GM19328 (cell line): ENCODE results near the gene P3H1.

ENCODE experiments used
- ATAC-seq: cut with Tn5 transposase; IDR thresholded peaks from one replicate; pipeline ENCODE4 v1.9.1; 2021; ENCODE audit warnings: mild to moderate bottlenecking, moderate library complexity; ENCODE audit not compliant: unreplicated experiment

The P3H1 gene

DNA sequence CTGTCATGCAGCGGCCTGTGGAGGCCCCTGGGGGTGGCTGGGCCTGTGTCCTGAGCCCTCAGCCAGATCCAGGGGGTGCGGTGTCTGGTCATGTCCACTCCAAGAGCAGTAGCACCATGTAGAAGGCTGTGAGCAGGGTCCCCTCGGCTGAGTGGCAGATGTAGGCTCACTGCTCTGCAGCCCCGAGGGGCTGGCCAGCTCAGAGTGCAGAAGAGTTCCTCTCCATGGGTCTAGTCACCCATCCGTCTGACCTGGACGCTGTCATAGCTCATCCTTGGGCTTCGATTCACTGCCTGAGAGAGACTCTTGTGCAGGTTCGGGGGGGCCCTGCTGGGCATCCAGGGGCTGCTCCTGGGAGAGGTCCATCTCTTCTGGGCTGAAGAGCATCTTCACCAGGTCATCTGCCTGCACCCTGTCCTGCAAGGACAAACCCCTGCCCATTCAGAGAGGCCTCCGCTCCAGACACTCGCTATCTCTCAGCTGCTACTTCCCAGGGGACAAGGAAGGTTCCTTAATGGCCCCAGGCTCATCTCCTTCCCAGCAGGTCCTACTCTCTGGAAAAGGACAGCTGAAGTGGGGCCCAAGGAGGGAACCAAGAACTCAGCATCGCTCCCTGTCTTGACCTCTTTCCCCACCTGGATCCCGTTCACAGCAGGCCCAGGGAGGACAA lies 20.3 kb downstream of the P3H1 start:
- ATAC-seq, result no peak

DNA sequence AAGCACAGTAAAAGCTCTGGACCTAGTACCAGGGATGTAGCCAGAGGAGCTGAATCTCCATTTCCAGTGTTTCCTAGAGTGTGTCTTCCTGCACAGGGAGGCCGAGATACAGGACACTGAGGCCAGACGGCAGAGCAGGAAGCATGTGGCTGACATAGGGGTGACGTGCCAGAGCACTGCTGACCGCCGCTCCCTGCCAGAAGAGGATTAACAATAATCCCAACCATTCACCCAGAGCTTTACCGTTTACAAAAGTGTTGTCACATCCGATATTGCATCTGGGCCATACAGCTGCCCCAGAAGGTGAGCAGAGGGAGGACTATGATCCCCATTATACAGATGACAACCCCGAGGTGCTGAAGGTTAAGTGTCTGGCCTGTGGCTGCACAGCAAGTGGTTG lies 21.0 kb downstream of the P3H1 start:
- ATAC-seq, result no peak

DNA sequence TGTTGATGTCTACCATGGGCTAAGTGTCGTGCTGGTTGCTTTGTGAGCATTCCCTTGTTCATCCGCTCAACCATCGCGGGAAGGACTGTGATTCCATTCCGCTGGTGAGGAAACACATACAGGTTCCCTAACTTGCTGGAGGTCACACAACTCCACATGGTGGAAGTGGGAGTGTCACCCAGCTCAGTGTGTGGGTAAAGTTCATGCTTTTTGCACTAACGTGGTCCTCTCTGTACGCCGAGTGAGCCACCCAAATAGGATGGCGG lies 22.7 kb downstream of the P3H1 start:
- ATAC-seq, result no peak

DNA sequence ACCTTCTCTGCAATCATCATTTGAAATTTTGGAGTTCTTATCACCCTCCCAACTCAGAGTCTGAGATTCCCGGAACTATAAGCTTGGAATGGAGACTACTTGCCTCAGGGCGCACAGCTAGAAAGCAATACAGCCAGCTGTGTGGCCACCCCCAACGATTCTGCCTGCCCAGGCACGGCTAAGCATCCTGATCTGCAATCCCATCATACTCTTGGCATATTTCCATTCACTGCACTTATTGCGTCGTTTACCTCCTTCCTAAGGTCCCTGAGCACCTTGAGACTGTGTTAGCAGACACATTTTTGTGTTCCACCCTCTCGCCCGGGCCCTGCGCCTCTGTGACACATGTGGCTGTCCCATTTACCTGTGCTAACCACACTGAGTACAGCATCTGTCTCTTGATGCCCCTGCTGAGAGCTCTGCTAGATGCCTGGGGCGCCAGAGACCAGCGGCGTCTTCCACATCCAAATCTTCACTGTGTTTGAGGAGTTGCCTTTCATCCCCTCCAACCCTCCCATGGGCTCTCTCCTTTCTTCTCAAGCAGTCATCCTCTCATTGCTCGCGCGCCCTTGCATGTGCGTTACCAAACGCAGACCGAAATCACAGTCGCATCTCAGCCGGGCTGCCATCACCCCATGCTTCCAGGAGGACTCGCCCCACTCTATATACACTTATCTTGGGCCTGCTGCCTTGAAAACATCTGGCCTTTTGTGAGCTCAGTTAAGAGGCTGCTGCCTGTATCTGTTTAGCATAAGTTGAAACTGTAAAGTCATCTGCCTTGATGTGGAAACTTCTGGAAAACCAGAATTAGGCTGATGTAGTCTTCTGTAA lies 23.3 kb downstream of the P3H1 start:
- ATAC-seq, result no peak

DNA sequence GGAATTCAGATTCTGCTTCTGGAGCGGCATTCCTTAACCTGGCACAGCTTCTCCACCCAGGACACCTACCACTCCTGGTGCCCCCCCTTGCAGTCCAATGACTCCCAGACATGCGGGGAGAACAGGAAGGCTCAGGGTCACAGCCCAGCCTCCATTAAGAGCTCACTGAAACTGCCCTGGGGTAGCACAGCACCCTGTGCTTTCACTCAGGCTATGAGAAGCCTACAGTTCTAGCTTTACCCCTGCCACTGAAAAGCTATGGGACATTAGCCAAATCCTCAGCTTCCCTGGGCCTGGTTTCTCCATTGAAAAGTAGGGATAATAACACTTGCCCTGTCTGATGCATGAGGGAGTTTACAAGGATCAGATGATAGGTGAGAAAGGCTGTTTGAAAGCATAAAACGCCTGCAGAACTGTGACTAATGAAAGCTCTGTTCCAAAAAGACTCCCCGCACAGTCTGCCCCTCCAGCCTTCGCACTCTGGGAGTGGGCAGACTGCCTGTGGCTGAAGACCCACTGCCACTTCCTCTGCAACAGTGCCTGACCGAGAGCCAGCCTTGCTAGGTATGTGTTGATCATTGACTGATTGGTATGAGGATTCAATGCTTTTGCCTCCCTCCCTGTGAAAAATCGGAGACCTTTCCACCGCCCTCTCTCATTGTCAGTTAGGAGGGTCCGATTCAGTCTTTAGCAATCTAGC lies 24.1 kb downstream of the P3H1 start:
- no peak for ATAC-seq

DNA sequence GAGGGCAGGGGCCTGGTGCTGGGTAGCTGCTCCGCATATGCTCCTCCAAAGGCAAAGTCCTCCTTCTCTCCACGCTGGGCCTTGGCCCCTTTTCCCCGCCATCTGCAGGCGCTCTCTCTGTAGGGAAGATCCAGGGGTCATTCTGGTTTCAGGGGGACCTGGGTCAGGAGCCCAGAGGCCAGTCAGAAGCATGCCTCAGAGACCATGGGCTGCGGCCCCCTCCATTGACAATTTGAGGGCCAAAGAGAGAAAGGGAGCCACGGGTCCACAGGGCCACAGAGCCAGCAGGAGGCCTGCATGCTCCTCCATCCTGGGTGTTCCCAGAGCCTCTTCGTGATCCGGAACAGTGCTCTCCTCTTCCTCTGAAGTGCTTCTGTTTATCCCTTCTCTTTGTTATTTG lies 24.7 kb downstream of the P3H1 start:
- no peak for ATAC-seq

DNA sequence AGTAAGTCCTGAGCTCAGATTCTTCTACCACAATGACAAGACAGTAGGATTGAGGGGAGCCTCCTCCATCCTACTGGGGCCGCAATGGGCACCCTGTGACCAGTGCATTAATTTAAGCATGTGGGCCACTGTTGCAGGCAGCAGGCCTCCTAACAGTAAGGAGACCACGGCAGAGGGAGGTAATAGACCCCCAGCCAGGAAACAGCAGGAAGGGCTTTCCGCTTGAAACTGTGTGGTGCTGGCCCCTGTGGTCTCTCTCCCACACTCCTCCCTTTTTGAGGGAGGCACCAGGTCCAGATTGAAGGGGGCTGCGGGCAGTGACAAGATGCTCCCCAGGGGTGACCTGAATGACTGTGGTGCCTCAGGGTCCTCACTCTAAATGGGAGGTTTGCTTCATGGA lies 25.1 kb downstream of the P3H1 start:
- no peak for ATAC-seq

DNA sequence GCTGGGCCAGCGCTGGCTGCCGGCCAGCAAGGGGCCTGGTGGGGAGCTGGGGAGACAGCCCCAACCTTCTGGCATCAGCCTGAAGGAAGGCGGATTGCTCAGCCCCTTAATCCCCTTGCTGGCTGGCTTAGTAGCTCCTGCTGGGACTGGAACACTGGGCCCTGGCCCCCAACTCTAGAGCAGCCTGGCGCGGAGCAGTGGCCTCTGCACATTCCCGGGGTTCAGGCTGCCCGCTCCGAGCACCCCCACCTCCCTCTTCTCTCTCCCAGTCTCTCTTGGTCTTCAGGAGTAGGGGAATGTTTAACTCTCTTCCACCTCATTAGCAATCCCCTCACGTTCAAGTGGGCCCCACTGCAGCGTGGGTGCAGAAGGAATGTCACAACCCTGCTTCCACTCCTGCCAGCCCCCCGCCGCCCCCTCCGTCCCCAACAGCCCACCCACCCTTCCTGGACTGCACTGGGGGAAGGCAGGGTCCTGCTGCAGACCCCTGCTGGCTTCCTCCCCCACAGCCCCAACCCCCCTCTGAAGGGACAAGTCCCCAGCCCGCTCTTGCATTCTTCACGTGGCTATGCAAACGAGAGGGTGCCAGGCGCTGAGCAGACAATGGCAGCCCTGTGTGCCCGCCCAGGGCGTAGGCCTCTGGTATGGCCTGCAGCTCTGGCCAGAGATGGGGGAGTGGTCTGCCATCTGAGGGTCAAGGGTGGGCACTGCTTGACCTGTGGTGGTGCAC lies 25.8 kb downstream of the P3H1 start:
- ATAC-seq, result no peak

DNA sequence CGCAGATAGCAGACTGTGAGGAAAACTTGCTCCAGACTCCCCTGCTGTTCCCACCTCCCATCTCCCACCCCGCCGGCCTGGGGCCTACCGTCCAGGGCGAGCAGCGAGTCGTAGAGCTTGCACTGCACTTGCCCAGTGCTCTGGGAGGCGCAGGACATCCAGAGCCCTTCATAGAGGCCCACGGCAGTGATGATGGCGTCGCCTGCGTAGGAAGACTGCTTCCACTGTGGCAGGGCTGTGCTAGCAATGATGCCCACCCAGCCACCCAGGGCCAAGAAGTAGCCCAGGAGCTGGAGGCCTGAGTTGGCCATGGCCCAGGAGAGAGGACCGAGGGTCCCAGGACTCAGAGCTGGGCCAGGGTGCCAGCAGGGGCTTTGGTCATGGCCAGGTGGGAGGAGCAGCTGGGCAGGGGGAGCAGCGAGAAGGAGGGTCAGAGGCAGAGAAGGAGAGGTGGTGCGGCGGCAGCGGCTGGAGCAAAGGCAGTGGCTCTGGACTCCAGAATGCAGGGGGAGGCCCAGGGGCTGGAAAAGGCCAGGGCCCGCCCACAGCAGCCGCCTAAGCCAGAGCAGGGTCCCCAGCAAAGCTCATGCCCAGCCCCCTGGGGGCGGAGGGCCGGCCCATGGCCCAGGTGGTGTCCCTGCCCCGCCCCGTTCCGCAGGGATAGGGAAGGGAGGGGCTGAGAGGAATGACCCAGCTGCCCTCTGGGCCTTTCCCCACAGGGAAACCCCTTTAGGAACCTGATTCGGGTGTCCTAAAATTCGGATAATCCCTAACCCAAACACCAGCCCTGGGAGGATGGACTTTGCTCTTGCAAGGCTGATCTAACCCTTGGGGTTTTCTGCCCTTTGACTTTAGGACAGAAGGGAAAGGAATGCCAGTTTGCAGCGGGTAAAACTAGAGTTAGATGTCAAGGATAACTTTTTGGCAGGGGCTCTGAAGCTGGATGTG lies 26.8 kb downstream of the P3H1 start, which contains the start of gene CLDN19:
Gene CLDN19, minus strand, starts transcription at position 484 of the 948 bp plus-strand sequence. Its CDS starts 173 bp downstream, at position 311.
- no peak for ATAC-seq

DNA sequence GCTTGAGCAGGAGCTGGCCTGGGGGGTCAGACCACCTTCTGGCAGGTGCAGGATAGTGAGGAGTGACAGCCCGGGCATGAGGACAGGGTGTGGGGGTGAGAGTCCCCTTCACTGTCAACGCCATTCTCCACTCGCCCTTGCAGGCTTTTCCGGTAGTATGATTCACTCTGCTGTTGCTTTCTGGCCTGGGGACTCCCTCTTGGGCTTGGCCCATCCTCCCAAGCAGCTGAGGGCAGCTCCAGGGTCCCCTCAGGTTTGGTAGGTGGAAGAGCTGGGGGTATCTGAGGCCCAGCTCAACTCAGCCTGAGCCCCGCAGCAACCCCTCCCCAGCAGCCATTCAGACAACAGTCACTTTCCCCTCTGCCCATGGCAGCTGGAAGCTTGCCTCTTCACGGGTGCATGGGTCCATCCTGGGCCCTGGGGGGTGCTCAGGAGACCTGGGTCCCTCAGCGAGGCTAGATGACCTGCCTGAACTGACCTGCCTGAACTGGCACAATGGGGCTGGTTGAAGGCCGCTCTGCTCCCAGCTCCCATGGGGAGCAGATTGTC lies 28.1 kb downstream of the P3H1 start:
- ATAC-seq, result no peak

DNA sequence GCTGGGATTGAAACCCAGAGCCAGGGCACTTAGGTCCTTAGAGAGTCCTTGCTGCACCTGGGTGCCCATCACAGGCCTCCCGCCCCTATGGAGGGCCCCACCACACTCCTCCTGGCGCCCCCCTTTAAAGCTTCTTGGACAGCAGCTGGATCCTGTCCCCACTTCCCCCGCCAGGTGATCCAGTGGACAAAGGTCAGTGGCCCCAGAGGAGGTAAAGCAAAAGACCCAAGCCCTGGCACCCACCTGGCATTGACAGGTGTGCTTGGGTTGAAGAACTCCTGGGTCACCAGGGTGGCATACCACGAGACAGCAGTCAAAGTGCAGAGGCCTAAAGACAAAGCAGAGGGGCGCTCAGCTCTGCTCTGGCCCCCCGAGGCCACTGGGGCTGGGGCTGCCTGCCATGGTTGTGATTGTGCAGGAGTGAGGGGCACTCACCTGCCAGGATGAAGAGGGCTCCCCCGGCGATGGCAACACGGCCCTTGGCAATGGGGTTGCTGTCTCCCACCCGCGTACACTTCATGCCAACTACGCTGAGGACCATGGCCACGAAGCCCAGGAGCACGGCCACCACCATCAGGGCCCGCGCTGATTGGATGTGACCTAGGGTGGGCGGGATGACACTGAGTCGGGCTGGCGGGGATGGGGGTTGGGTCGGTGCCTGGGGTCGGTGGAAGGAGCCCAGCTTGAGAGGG lies 28.7 kb downstream of the P3H1 start:
- ATAC-seq, result no peak

DNA sequence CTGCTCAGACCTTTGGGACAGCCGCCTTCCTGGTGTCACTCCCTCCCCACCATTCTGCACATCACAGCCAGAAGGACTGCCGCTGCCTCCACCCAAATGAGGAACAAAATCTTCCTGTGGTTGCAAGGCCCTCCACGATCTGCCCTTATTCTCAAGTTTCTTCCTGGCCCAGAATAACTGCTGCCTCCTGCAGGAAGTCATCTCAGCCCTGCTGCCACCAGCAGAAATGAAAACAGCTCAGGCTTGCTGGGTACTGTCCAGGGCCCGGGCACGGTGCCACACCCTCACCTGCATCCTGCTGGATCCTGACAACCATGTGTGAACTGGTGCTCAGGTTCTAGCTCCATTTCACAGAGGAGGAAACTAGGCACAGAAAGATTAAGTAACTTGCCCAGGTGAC lies 29.6 kb downstream of the P3H1 start:
- no peak for ATAC-seq

DNA sequence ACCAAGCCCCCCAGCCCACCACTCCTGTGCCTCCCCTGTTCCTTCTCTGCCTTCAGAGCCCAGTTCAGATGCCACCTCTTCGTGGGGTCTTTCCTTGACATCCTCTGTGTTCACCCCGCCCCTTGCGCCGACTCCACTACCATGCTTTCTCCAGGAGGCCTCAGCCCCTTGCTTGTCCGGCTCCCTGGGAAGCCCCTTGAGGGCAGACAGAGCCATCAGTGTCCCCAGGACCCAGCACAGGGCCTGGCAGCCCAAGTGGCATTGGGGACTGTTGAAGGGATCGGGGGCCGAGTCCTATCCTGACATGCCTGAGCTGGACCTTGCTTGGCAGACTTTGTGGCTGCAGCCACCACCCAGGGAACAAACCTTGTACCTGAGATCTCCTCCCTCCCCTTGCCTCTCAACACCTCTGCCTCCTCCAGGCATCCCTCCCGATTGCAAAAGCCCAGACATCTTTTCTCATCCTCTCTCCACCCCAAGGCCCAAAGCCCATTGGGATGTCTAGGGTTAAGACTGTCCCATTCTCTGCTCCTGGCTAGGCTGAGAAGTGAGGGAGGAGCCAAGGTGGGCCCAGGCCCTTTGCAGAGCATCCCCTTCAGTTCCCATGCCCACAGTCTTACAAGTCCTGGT lies 30.1 kb downstream of the P3H1 start:
- ATAC-seq, result no peak

DNA sequence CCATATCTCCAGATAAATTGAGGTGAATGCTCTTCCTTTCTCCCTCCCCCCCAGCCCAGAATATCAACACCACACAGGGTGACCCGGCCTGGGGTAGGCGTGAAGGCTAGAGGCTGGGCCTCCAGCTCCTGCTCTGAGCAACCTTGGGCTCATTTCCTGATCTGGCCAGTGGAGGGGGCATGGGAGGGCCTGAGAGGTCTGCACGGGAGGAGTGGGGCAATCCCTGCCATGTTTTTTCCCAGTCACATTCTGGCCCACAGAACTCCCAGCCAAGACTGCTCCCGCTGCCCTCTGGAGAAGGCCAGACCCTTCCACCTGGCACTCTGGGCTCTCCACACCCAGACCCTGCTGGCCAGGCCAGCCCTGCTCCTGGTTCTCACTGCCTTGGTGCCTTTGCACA lies 30.7 kb downstream of the P3H1 start:
- ATAC-seq, result no peak

DNA sequence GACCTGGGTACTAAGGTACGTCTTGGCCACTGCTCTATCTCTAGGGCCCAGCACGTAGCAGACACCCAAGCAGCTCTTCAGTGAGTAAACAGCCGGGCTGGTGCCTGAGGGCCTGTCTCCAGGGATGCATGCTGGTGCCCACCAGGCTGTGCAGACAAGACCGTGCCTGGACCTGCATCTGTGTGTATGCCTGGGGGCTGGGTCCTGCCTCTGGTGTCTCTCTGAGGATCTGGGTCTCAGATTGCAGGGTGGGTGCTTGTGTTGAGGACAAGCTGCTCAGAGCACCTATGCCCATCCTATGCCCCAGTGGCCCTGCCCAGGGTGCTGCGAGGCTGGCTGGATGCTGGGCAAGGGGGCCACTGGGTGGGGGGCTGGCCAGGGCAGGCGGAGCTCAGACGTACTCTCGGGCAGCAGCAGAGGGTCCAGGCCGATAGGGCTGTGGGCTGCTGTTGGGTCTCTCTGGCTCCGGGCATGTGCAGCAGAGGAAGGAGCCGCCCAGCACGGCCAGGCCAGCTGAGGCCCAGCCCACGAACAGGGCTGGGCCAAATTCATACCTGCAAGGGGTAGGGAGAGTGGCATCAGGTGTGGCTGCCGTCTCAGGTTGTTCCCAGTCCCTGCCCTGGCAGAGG lies 31.2 kb downstream of the P3H1 start:
- ATAC-seq, result no peak

DNA sequence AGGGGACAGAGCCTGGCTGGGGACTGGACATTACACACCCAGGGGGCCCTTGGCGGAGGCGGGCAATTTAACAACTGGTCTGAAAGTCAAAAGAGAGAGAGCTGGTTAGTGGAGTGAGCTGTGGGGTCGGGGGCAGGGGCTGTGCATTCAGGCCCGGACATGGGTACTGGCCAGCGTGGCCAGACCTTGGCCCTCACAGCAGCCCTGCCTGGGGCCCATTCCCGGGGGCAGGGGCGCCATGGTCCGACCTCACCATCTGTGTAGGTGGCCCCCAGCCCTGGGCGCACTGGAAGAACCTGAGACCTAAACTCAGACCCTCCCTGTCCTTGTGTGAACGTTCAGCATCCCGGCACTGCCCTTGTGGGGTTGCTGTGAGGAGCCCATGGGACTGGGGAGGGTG lies 31.8 kb downstream of the P3H1 start:
- no peak for ATAC-seq

DNA sequence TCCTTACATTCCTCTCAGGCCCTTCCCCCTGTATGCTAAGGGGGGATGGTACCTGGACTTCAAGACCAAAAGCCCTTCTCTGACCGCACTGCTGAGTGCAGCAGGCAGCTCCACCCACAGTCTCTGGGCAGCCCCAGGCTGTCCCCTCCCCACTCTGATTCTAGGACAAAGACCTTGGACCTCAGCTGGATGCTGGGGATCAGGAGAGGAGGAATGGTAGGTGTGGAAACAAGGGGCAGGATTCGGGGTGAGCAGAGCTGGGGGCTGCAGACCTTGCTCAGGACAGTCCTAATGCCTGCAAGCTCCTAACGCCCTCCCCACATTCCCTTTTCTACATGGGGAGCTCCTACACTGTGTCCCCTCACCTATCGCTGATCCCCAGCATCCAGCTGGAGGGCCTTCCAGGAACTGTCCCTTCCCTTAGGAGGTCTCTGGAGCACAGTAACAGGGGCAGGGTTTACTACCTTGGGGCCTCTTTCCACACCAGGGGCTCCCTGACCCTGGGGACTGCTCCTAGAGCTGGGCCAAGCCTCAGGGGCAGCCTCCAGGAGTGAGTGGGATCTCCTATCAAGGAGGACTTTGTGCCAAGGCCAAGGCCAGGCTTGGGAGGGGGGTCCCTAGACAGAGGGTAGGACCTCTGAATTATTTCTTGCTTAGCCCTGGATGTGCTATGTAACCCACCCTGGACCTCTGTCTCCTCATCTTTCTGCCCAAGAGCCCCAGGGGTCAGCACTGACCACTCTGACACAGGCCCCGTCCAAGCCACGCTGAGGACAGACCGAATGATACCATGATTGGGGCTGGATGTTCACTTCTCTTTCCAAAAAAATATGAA lies 32.4 kb downstream of the P3H1 start:
- ATAC-seq, result no peak
